Panc1 (cell line): ENCODE measurements around the gene BCL2. TPM values are rescaled to one million over a fixed set of nuclear protein-coding genes. Genes with fewer than 3 reads are reported as not detected.

Experiments used
- ATAC-seq: fragments of 200-7000 bp; cut with Tn5 transposase; 2 replicates; pipeline ENCODE4 v1.9.1; 2020; ENCODE audit warnings: mild to moderate bottlenecking, moderate library complexity
- BruUV-seq: library from RNA; stranded (reverse); fragments of 400-500 nt; replicated peaks from 2 replicates; lab custom pipeline; 2021; lab: Mats Ljungman, UMichigan
- CTCF ChIA-PET: fragments of 300-600 bp; sonication (Branson Sonifier 250); formaldehyde crosslinking; loops from one replicate; lab custom pipeline; 2022; ENCODE audit warnings: antibody characterized with exemption; lab: Charles Lee
- POLR2A ChIA-PET: fragments of 300-600 bp; sonication (Branson Sonifier 250); formaldehyde crosslinking; loops from one replicate; lab custom pipeline; 2022; ENCODE audit warnings: antibody characterized with exemption; lab: Charles Lee
- DNase-seq: peaks from one replicate; pipeline ENCODE4 v3.0.0-alpha.2; 2010; ENCODE audit warnings: low read depth, low spot score
- H3K27ac ChIP-seq: 2 replicates; pipeline ENCODE4 v1.5.1; 2011; ENCODE audit warnings: mild to moderate bottlenecking, low read length, inconsistent platforms
- H3K27me3 ChIP-seq: fragments of 200-500 bp; sonication (Bioruptor generic); 2 replicates; pipeline ENCODE4 v1.6.0; 2014; ENCODE audit warnings: low read length, inconsistent platforms; ENCODE audit not compliant: control insufficient read depth, insufficient read depth
- H3K36me3 ChIP-seq: fragments of 200-500 bp; sonication (Bioruptor generic); 2 replicates; pipeline ENCODE4 v1.5.1; 2014; ENCODE audit warnings: inconsistent platforms, mild to moderate bottlenecking, low read length, moderate library complexity; ENCODE audit not compliant: control insufficient read depth, insufficient read depth
- H3K4me1 ChIP-seq: 2 replicates; pipeline ENCODE4 v1.5.1; 2011; ENCODE audit warnings: inconsistent platforms, mild to moderate bottlenecking, low read length, moderate library complexity; ENCODE audit not compliant: control insufficient read depth, insufficient read depth
- H3K4me3 ChIP-seq, 2 experiments: 2 replicates each; pipeline ENCODE4 v1.5.1; 2011 to 2012; ENCODE audit warnings: low read depth in 2 of 2, low read length in 2 of 2, mild to moderate bottlenecking in 2 of 2, inconsistent platforms in 1 of 2, moderate library complexity in 1 of 2
- H3K9me3 ChIP-seq: fragments of 200-500 bp; sonication (Bioruptor generic); 2 replicates; pipeline ENCODE4 v1.5.1; 2014; ENCODE audit warnings: low read depth, mild to moderate bottlenecking, inconsistent platforms, low read length, moderate library complexity; ENCODE audit not compliant: control insufficient read depth, insufficient read depth
- POLR2AphosphoS5 ChIP-seq: IDR thresholded peaks from 2 replicates; pipeline ENCODE4 v1.6.1; 2012; ENCODE audit warnings: mild to moderate bottlenecking, low read depth, low read length, moderate library complexity
- REST ChIP-seq, 2 experiments: IDR thresholded peaks; 2 replicates each; pipeline ENCODE4 v1.6.1; 2011 to 2012; ENCODE audit warnings: low read depth in 2 of 2, control low read depth in 1 of 2, low read length in 1 of 2, mild to moderate bottlenecking in 1 of 2, moderate library complexity in 1 of 2; ENCODE audit not compliant: insufficient read depth in 1 of 2
- SIN3A ChIP-seq: IDR thresholded peaks from 2 replicates; pipeline ENCODE4 v1.6.1; 2012; ENCODE audit warnings: low read depth, mild to moderate bottlenecking, low read length, moderate library complexity, borderline replicate concordance; ENCODE audit not compliant: insufficient read depth
- TCF7L2 ChIP-seq: IDR thresholded peaks from 2 replicates; pipeline ENCODE4 v1.6.1; 2011; ENCODE audit warnings: mild to moderate bottlenecking, low read depth, low read length, inconsistent platforms
- in situ Hi-C: cut with HindIII; loops from 2 replicates; pipeline ENCODE4 v1.10.0; 2016; ENCODE audit warnings: low sequenced_read_pairs, low pct_unique_long_range_greater_than_20kb
- intact Hi-C: fragments of 100-400 bp; cut with micrococcal nuclease; formaldehyde crosslinking; loops from one replicate; pipeline ENCODE4 v1.10.0; 2022; ENCODE audit not compliant: unreplicated experiment
- total RNA-seq: library from RNA; stranded (reverse); gene quantifications from one replicate; pipeline ENCODE4 v1.2.1, GENCODE V29; 2021; ENCODE audit not compliant: unreplicated experiment
- TF ChIP-seq, protein P1 (sequence below): fragments of 450-650 bp; IDR thresholded peaks from 2 replicates; pipeline ENCODE4 v1.5.1; 2017; ENCODE audit warnings: mild to moderate bottlenecking

The BCL2 gene
- total RNA-seq, 1 experiment from 2014 or later: 0.72 TPM

- Histone ChIP-seq H3K36me3 (no peaks in the 10 kb centered on the region), H3K4me1 (no peaks in the 10 kb centered on the region), H3K27me3 (no peaks in the 10 kb centered on the region), H3K4me3 (no peak overlapping the region), H3K27ac (no peak overlapping the region), H3K9me3 (no peaks in the 10 kb centered on the region)
- ChIA-PET CTCF (no interaction called here), POLR2A (no interaction called here)
- TF ChIP-seq, protein P1, sequence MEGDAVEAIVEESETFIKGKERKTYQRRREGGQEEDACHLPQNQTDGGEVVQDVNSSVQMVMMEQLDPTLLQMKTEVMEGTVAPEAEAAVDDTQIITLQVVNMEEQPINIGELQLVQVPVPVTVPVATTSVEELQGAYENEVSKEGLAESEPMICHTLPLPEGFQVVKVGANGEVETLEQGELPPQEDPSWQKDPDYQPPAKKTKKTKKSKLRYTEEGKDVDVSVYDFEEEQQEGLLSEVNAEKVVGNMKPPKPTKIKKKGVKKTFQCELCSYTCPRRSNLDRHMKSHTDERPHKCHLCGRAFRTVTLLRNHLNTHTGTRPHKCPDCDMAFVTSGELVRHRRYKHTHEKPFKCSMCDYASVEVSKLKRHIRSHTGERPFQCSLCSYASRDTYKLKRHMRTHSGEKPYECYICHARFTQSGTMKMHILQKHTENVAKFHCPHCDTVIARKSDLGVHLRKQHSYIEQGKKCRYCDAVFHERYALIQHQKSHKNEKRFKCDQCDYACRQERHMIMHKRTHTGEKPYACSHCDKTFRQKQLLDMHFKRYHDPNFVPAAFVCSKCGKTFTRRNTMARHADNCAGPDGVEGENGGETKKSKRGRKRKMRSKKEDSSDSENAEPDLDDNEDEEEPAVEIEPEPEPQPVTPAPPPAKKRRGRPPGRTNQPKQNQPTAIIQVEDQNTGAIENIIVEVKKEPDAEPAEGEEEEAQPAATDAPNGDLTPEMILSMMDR: no peak
- TF ChIP-seq TCF7L2 (no peak), POLR2AphosphoS5 (no peak), REST (IDR thresholded peaks at IDR 0.05; ENCODE audit: insufficient read depth in 1 of 2, low read depth in 2 of 2, low read length in 1 of 2) (no peak), SIN3A (no peak)
- no TSS peak for BruUV-seq
- ATAC-seq (no peak), DNase-seq (no peak)
- in situ Hi-C loops: no loop called here
- intact Hi-C loops: no loop called here
Measured at GRCh38 chr18:63224630-63225029, 94.9 kb downstream of the BCL2 start.

GRCh38 chr18:63223837-63224236 is 95.7 kb downstream of the BCL2 start:
- Histone ChIP-seq H3K9me3 (no peaks in the 10 kb centered on the region), H3K4me3 (no peak overlapping the region), H3K27me3 (no peaks in the 10 kb centered on the region), H3K36me3 (no peaks in the 10 kb centered on the region), H3K27ac (no peak overlapping the region), H3K4me1 (no peaks in the 10 kb centered on the region)
- BruUV-seq: no TSS peak
- no peak for ATAC-seq
- POLR2A ChIA-PET: no interaction called here
- in situ Hi-C loops (no loop called here), intact Hi-C loops (no loop called here)
- TF ChIP-seq SIN3A (no peak), REST (IDR thresholded peaks at IDR 0.05; ENCODE audit: insufficient read depth in 1 of 2, low read depth in 2 of 2, low read length in 1 of 2) (no peak), TCF7L2 (no peak), POLR2AphosphoS5 (no peak)
- TF ChIP-seq, protein P1: no peak
- CTCF ChIA-PET: no interaction called here
- DNase-seq: no peak
